Measurements from ENCODE around the gene RIN3.

The RIN3 gene

GRCh38 chr14:92559486-92559885, 45.9 kb downstream of the RIN3 start:
- DNase-seq (ENCODE audit: extremely low read depth, low read depth): no peak
- no peak for TF ChIP-seq CTCF (IDR thresholded peaks at IDR 0.05; ENCODE audit: low read depth, low read length)

GRCh38 chr14:92560106-92560865, 46.7 kb downstream of the RIN3 start:
- no peak for DNase-seq (ENCODE audit: extremely low read depth, low read depth)
- no peak for TF ChIP-seq CTCF (IDR thresholded peaks at IDR 0.05; ENCODE audit: low read depth, low read length)

GRCh38 chr14:92561906-92562479, 48.4 kb downstream of the RIN3 start:
- no peak for TF ChIP-seq CTCF (IDR thresholded peaks at IDR 0.05; ENCODE audit: low read depth, low read length)

GRCh38 chr14:92563359-92563758, 49.8 kb downstream of the RIN3 start:
- DNase-seq (ENCODE audit: extremely low read depth, low read depth): no peak
- no peak for TF ChIP-seq CTCF (IDR thresholded peaks at IDR 0.05; ENCODE audit: low read depth, low read length)

More at GRCh38 chr14:92561906-92562479, 48.4 kb downstream of the RIN3 start:
- no peak for DNase-seq (ENCODE audit: extremely low read depth, low read depth)

GRCh38 chr14:92563765-92564285, 50.2 kb downstream of the RIN3 start:
- DNase-seq (ENCODE audit: extremely low read depth, low read depth): no peak
- TF ChIP-seq CTCF (IDR thresholded peaks at IDR 0.05; ENCODE audit: low read depth, low read length): no peak

GRCh38 chr14:92564344-92565039, 50.9 kb downstream of the RIN3 start:
- no peak for TF ChIP-seq CTCF (IDR thresholded peaks at IDR 0.05; ENCODE audit: low read depth, low read length)
- no peak for DNase-seq (ENCODE audit: extremely low read depth, low read depth)
